GM15510 (cell line): ENCODE results near the gene SIRPB1.

ENCODE experiments used
- POLR2A ChIP-seq: IDR thresholded peaks from 3 replicates; pipeline ENCODE4 v1.6.1; 2011; ENCODE audit warnings: borderline replicate concordance; ENCODE audit not compliant: insufficient read length; ENCODE audit errors: extremely low read depth

Gene SIRPB1

GRCh38 chr20:1627200-1627550, 7.4 kb upstream of the SIRPB1 start:
- no peak for TF ChIP-seq POLR2A

GRCh38 chr20:1626528-1627199, 6.9 kb upstream of the SIRPB1 start:
- TF ChIP-seq POLR2A: no peak

- TF ChIP-seq POLR2A: no peak
Measured at GRCh38 chr20:1625083-1625690, 5.4 kb upstream of the SIRPB1 start.

- no peak for TF ChIP-seq POLR2A
Measured at GRCh38 chr20:1623501-1624205, 3.8 kb upstream of the SIRPB1 start.

- no peak for TF ChIP-seq POLR2A
Measured at GRCh38 chr20:1622450-1622849, 2.6 kb upstream of the SIRPB1 start.

GRCh38 chr20:1621316-1621715, 1.5 kb upstream of the SIRPB1 start:
- TF ChIP-seq POLR2A: no peak

GRCh38 chr20:1618954-1619540, 762 bp downstream of the SIRPB1 start:
- no peak for TF ChIP-seq POLR2A

- TF ChIP-seq POLR2A: no peak
Measured at GRCh38 chr20:1618479-1618878, 1.3 kb downstream of the SIRPB1 start.

- TF ChIP-seq POLR2A: no peak
Measured at GRCh38 chr20:1616858-1617434, 2.9 kb downstream of the SIRPB1 start.

GRCh38 chr20:1600736-1601135, 19.1 kb downstream of the SIRPB1 start:
- no peak for TF ChIP-seq POLR2A

- TF ChIP-seq POLR2A: no peak
Measured at GRCh38 chr20:1595333-1595732, 24.5 kb downstream of the SIRPB1 start.

GRCh38 chr20:1588533-1589460, 31.0 kb downstream of the SIRPB1 start:
- no peak for TF ChIP-seq POLR2A

- no peak for TF ChIP-seq POLR2A
Measured at GRCh38 chr20:1587781-1588532, 31.9 kb downstream of the SIRPB1 start.
